Breast epithelium (tissue), 3 donors: ENCODE data around the gene TOP3A.

Experiments
- POLR2A ChIP-seq: fragments of 450-650 bp; IDR thresholded peaks from one replicate; pipeline ENCODE4 v1.6.1; 2016; ENCODE audit warnings: antibody characterized with exemption, mild to moderate bottlenecking, moderate library complexity
- TF ChIP-seq, protein P1 (sequence below), 3 donors: fragments of 450-650 bp; IDR thresholded peaks; one replicate each; pipeline ENCODE4 v1.5.1; 2016 to 2017; ENCODE audit warnings: antibody characterized with exemption in 3 of 3, mild to moderate bottlenecking in 3 of 3, moderate library complexity in 3 of 3

- TF ChIP-seq, protein P1, sequence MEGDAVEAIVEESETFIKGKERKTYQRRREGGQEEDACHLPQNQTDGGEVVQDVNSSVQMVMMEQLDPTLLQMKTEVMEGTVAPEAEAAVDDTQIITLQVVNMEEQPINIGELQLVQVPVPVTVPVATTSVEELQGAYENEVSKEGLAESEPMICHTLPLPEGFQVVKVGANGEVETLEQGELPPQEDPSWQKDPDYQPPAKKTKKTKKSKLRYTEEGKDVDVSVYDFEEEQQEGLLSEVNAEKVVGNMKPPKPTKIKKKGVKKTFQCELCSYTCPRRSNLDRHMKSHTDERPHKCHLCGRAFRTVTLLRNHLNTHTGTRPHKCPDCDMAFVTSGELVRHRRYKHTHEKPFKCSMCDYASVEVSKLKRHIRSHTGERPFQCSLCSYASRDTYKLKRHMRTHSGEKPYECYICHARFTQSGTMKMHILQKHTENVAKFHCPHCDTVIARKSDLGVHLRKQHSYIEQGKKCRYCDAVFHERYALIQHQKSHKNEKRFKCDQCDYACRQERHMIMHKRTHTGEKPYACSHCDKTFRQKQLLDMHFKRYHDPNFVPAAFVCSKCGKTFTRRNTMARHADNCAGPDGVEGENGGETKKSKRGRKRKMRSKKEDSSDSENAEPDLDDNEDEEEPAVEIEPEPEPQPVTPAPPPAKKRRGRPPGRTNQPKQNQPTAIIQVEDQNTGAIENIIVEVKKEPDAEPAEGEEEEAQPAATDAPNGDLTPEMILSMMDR (IDR thresholded peaks at IDR 0.05), result no peak
- no peak for TF ChIP-seq POLR2A
These were observed 76.5 kb downstream of the TOP3A start for GRCh38 chr17:18238299-18238698.
